HG03060 (cell line): Measurements from ENCODE around the gene NPTX1.

ENCODE experiments used
- ATAC-seq: cut with Tn5 transposase; IDR thresholded peaks from one replicate; pipeline ENCODE4 v1.9.1; 2021; ENCODE audit warnings: low read depth, moderate number of reproducible peaks; ENCODE audit not compliant: unreplicated experiment

NPTX1 gene

GRCh38 chr17:80504686-80505413 is 28.4 kb upstream of the NPTX1 start:
- ATAC-seq, result no peak

- ATAC-seq, result no peak
Measured at GRCh38 chr17:80503921-80504320, 27.5 kb upstream of the NPTX1 start.

DNA sequence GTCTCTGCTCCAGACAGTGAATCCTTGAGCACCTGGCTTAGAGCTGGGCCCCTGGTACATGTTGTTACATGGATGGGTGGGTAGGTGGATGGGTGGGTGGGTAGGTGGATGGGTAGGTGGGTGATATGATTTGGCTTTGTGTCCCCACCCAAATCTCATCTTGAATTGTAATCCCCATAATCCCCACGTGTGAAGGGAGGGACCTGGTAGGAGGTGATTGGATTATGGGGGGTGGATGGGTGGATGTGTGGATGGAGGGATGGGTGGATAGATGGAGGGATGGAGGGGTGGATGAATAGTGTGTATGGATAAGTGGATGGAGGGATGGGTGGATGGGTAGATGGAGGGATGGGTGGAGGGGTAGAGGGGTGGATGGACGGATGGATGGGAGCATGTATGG is 26.6 kb upstream of the NPTX1 start:
- no peak for ATAC-seq

DNA sequence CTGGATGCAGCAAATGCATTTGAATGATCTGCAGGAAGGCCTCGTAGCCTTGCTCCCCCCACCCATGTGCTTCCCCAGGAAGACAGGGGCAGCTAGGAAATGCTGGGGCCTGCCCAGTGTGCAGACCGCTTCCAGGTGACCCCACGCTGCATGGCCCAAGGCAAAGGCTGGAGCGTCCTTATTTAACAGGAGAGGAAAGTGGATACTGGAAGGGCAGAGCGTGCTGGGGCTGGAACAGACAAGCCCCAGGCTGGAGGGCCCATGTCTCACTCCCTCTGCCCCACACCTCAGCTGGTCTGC is 26.1 kb upstream of the NPTX1 start:
- ATAC-seq, result no peak

- ATAC-seq, result no peak
Measured at GRCh38 chr17:80501741-80502577, 25.6 kb upstream of the NPTX1 start.

DNA sequence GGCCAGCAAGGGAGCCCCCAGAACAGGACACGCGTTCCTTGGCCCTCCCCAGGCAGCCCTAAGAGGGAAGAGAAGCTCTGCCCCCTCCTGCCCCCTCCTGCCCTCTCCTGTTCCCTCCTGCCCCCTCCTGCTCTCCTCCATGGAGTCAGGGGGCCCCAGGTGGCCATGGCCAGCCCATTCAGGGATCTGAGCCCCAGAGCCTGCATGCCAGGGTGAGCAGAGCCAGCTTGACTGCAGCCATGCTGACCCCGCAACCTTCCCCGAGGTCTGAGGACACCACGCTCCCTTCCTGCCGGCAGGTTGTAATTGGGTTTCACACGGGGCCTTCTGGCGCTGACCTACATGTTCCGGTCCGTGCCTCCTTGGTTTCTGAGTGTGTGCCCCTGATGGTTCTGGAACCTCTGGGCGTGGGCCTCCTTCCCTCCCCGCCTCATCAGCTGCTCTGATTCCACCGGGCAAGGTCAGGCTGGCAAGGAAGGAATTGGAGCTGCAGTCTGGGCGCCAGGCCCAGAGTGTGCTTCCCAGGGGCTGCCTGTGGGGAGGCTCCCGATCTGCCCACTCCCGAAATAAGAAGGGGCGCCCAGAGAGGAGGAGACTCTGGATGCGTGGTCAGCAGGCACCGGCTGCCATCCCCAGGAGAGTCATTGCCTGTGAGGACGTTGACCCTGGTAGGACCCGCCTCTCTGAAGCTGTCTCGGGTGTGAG is 23.7 kb upstream of the NPTX1 start:
- ATAC-seq, result no peak

- no peak for ATAC-seq
Measured at GRCh38 chr17:80499560-80499959, 23.2 kb upstream of the NPTX1 start.

DNA sequence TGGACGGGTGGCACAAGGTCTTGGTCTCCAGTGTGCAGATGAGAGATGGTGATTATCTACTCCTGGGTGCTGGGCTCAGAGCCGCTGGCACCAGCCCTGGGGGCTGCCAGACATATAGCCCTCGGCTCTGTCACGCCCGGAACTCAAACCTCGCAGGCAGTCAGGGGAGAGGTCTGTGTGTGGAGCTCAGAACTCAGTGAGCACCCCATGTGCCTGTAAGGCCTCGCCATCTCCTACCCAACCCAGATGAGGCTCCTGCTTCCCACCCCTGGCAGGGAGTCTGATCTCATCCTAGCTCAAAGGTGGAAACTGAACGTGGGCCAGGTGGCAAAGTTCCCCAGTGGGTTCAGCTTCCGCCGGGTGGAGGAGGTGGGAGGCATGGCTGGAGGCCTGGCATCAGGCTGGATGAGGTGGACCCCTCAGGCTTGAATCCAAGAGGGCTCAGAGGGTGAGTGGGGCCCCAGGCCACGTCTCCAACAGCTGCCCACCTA is 22.6 kb upstream of the NPTX1 start:
- no peak for ATAC-seq

GRCh38 chr17:80498242-80498919 is 22.0 kb upstream of the NPTX1 start:
- no peak for ATAC-seq

DNA sequence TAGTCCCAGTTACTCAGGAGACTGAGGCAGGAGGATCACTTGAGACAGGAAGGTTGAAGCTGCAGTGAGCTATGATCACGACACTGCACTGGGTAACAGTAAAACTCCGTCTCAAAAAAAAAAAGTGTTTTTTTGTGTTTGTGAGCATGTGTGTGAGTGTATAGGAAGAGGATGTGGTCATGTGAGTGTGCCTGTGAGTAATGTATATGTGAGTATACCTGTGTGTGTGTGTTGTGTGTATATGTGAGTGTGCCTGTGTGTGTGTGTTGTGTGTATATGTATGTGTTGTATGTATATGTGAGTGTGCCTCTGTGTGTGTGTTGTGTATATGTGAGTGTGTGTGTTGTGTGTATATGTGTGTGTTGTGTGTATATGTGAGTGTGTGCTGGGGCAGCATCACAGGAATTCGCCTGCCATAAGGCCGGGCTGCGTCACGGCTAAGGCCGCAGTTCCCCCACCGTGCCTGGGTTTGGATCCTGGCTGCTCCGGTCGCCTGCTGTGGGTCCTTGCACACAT is 21.4 kb upstream of the NPTX1 start:
- no peak for ATAC-seq

GRCh38 chr17:80494547-80494946 is 18.1 kb upstream of the NPTX1 start:
- ATAC-seq, result no peak

DNA sequence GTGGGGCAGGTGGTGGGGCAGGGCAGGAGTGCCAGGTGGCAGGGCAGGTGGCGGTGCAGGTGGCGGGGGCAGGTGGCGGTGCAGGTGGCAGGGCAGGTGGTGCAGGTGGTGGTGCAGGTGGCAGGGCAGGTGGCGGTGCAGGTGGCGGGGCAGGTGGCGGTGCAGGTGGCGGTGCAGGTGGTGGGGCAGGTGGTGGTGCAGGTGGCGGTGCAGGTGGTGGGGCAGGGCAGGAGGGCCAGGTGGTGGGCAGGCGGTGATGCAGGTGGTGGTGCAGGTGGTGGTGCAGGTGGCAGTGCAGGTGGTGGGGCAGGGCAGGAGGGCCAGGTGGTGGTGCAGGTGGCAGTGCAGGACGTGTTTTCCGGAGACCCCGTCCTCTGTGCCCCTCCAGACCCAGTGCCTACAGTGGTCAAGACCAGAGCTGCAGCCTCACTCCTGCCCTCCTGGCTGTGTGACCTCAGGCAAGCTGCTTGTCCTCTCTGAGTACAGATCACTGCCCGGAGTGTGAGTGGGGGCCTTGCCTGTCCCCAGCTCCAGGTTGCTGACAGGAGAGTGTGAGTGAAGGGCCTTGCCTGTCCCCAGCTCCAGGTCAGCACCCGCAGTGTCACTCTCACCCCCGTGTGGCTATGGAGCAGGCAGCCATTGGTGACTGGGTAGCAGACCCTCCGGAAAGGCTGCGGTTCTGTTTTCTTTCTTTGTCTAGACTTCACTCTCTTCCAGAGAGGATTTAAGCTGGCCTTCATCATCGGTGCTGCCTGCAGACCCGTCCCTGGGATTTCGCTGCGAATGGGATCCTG is 16.1 kb upstream of the NPTX1 start:
- ATAC-seq, result no peak

GRCh38 chr17:80491478-80492342 is 15.3 kb upstream of the NPTX1 start:
- no peak for ATAC-seq

DNA sequence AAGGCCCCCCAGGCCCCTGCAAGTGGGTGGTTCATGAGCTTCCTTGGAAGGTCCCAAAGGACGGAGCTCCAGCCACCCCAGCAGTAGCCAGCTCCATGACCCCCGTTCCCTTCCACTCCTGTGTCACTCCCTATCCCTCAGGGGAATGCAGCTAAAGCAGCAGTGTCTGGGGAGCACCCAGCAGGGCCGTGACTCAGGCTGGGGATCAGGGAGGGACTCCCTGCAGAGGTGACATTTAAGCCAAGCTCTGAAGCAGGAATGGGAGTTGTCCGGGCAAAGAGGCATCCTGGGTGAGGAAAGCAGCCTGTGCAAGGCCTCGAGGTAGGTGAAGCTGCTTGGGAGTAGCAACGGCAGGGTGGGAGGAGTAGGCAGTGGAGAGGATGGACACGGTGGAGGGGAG is 11.1 kb upstream of the NPTX1 start:
- no peak for ATAC-seq

- no peak for ATAC-seq
Measured at GRCh38 chr17:80486692-80487091, 10.3 kb upstream of the NPTX1 start.

GRCh38 chr17:80485846-80486245 is 9.4 kb upstream of the NPTX1 start:
- ATAC-seq, result no peak

DNA sequence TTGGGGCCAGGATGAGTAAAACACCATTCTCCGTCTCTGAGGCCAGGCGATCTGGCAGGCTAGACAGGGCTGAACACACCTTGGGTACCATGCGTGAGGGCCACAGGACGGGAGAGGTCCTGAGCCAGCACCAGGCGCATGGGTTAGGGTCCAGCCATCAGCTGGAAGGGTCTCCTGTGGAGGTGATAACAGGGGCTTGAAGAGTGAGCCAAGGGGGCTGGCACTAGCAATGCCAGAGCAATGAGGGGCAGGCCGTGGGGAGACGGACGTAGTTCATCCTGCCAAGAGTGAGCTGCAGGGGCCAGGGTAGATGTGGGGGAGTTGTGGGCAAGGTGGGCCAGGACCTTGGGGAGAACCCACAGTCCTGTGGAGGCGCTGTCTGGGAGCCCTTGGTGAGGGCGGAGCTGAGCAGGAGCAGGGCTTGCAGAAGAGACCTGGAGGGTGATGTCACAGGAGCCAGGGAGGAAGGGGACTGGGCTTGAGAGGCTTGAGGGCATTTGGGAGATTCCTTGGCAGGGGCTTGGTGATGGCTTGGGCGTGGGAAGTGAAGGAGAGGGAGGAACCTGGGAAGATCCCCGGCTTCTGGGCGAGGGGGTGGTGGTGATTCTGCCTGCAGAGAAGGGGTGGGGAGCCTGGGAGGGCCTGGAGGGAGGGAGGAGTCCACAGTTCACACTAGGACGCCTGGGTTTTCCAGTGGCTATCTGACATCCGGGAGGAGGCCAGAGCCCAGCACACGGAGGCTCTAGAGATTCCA is 6.3 kb upstream of the NPTX1 start:
- no peak for ATAC-seq

DNA sequence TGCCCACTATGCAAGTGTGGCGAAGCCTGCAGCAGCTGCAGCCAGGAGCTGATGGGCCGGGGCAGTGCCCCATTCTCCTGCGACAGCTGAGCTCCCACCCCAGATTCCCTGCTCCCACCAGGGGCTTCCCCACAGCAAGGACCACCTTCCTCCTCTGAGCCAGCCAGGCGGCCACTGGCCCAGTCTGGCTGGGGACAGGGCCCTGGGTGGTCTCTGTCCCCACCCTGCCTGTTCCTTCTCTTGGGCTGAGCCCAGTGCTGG is 5.6 kb upstream of the NPTX1 start:
- no peak for ATAC-seq
